Gastrocnemius medialis (tissue), 4 donors: ENCODE results near the gene AHDC1.

Source experiments
- CTCF ChIP-seq, 5 experiments: fragments of 450-650 bp in 3 of 5; fragments of 200-600 bp in 2 of 5; sonication (generic) in 2 of 5; IDR thresholded peaks in 4 of 5; conservative IDR thresholded peaks in 1 of 5; 1 replicate in 4 of 5; 2 replicates in 1 of 5; pipeline ENCODE4 v1.5.1; 2016 to 2019; ENCODE audit warnings: antibody characterized with exemption in 5 of 5, mild to moderate bottlenecking in 3 of 5, moderate library complexity in 3 of 5
- POLR2A ChIP-seq, 2 donors: fragments of 450-650 bp; IDR thresholded peaks; one replicate each; pipeline ENCODE4 v1.6.1; 2017; ENCODE audit warnings: antibody characterized with exemption in 2 of 2, mild to moderate bottlenecking in 2 of 2, moderate library complexity in 2 of 2

- TF ChIP-seq POLR2A (IDR thresholded peaks at IDR 0.05) (no peak), CTCF (IDR thresholded peaks at IDR 0.05 in 4 of 5, conservative IDR thresholded peaks at IDR 0.05 in 1 of 5) (no peak)
Observed at GRCh38 chr1:27618341-27619082, 14.6 kb upstream of the AHDC1 start.
